HL-60 (cell line): ENCODE results near the gene RELL1.

Experiments
- DNase-seq, 2 experiments: peaks; one replicate each; pipeline ENCODE4 v3.0.0-alpha.2; 2010 to 2020; ENCODE audit warnings: low read depth in 1 of 2, low spot score in 1 of 2
- H3K27ac ChIP-seq: fragments of 250-450 bp; sonication (Bioruptor Pico); replicated peaks from 2 replicates; pipeline ENCODE4 v1.5.1; 2020; ENCODE audit warnings: mild to moderate bottlenecking, moderate library complexity
- H3K27me3 ChIP-seq: fragments of 250-450 bp; sonication (Bioruptor Pico); 2 replicates; pipeline ENCODE4 v1.5.1; 2021; ENCODE audit warnings: mild to moderate bottlenecking, moderate library complexity; ENCODE audit not compliant: insufficient read depth, poor library complexity, severe bottlenecking
- H3K4me3 ChIP-seq: replicated peaks from 2 replicates; pipeline ENCODE4 v1.5.1; 2011; ENCODE audit warnings: mild to moderate bottlenecking, control low read depth, low read length; ENCODE audit not compliant: insufficient read depth
- CTCF ChIP-seq: IDR thresholded peaks from one replicate; pipeline ENCODE4 v1.5.1; 2011; ENCODE audit warnings: low read length, control low read depth, inconsistent platforms; ENCODE audit not compliant: insufficient read depth
- GABPA ChIP-seq: IDR thresholded peaks from 2 replicates; pipeline ENCODE4 v1.6.1; 2012; ENCODE audit warnings: low read depth
- POLR2AphosphoS5 ChIP-seq: IDR thresholded peaks from 2 replicates; pipeline ENCODE4 v1.6.1; 2012; ENCODE audit warnings: low read depth
- SPI1 ChIP-seq: IDR thresholded peaks from 2 replicates; pipeline ENCODE4 v1.6.1; 2012; ENCODE audit warnings: low read depth, mild to moderate bottlenecking, borderline replicate concordance
- TF ChIP-seq, protein P1 (sequence below): IDR thresholded peaks from 2 replicates; pipeline ENCODE4 v1.6.1; 2012; ENCODE audit warnings: low read depth; ENCODE audit not compliant: insufficient replicate concordance

The RELL1 gene

DNA sequence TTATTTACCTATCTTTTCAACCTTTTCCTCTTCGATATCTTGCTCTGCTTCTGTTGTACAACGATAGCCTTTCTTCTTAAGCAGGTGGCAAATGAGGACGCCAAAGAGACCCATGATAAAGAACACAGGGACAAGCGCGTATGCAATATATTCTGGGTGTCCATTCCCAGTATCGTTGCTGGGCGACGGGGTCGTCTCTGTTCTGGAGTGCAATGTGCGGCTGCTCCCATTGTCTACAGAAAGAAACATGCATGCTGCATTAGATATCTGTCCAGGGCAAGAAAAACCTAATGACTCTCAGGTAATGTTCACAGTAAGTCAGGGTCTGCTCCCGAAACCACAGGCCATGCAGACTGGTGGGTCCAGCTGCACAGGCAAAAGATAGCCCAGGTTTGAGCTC, 36.9 kb downstream of the RELL1 start:
- TF ChIP-seq GABPA (no peak), POLR2AphosphoS5 (no peak), SPI1 (no peak)
- TF ChIP-seq, protein P1, sequence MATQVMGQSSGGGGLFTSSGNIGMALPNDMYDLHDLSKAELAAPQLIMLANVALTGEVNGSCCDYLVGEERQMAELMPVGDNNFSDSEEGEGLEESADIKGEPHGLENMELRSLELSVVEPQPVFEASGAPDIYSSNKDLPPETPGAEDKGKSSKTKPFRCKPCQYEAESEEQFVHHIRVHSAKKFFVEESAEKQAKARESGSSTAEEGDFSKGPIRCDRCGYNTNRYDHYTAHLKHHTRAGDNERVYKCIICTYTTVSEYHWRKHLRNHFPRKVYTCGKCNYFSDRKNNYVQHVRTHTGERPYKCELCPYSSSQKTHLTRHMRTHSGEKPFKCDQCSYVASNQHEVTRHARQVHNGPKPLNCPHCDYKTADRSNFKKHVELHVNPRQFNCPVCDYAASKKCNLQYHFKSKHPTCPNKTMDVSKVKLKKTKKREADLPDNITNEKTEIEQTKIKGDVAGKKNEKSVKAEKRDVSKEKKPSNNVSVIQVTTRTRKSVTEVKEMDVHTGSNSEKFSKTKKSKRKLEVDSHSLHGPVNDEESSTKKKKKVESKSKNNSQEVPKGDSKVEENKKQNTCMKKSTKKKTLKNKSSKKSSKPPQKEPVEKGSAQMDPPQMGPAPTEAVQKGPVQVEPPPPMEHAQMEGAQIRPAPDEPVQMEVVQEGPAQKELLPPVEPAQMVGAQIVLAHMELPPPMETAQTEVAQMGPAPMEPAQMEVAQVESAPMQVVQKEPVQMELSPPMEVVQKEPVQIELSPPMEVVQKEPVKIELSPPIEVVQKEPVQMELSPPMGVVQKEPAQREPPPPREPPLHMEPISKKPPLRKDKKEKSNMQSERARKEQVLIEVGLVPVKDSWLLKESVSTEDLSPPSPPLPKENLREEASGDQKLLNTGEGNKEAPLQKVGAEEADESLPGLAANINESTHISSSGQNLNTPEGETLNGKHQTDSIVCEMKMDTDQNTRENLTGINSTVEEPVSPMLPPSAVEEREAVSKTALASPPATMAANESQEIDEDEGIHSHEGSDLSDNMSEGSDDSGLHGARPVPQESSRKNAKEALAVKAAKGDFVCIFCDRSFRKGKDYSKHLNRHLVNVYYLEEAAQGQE: no peak
- H3K4me3 ChIP-seq: no peak overlapping the region
- DNase-seq: no peak
- H3K27me3 ChIP-seq: no peaks in the 10 kb centered on the region
- no peak overlapping the region for H3K27ac ChIP-seq

DNA sequence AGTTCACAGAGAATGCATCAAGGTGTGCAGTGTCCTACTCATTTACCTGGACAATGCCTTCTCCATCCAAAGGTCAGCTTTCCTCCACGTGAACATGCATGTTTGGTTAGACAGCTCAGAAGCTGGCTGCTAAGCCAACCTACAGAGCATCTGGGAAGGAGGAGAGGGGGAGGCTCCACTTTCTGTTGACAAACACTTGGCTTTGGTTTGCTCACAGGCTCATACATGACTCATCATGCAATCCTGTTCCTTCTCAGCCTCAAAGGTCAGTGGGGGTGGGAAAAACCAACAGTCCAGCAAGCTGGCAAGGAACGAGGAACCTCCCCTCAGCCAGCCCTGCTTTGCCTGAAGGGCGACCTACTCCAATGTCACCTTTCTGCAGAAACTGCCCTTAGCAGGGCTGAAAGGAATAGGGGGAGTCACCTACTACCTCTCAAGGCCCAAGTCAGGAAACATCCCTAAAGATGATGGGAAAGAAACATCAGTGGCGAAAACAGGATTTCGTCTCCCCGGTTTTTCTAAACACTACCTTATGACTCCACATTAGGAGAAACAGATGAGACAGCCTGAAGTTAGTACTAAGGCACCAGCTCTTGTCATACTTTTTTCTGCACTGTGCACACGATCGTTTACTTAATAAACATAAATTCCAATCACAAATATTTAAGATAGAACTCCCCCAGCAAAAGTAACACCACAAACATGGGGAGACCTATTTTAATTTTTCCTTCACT, 37.9 kb downstream of the RELL1 start:
- peak; percentile 38; the same call in 1 of the 2 replicates for TF ChIP-seq POLR2AphosphoS5
- TF ChIP-seq SPI1: no peak
- TF ChIP-seq, protein P1: no peak
- TF ChIP-seq CTCF: no peak
- no peak for TF ChIP-seq GABPA
- no peaks in the 10 kb centered on the region for H3K27me3 ChIP-seq
- no peak overlapping the region for H3K4me3 ChIP-seq
- peak; percentile 70 to 73 for DNase-seq
- no peak overlapping the region for H3K27ac ChIP-seq

DNA sequence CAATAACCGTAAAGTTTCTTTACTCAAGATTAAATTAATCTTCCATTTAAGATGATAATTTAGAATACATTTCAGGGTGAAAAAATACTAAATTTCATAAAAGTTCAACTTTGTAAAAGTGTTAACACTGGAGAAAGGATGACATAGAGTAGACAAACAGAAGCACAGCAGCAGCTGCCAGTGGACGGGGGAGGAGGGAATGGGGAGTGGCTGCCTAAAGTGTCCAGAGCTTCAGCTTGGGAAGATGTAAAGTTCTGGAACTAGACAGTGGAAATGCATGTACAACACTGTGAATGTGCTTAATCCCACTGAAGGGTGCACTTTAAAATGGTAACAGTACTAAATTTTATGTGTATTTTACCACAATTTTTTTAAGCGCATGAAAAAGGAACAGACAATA, 39.9 kb downstream of the RELL1 start:
- DNase-seq: no peak
- TF ChIP-seq GABPA (no peak), POLR2AphosphoS5 (no peak), SPI1 (no peak), CTCF (no peak)
- TF ChIP-seq, protein P1: no peak
- H3K27ac ChIP-seq: no peak overlapping the region
- no peak overlapping the region for H3K4me3 ChIP-seq
- no peaks in the 10 kb centered on the region for H3K27me3 ChIP-seq
